ENCODE measurements around the gene PRKCB.

Gene PRKCB

GRCh38 chr16:23836404-23837311 lies 875 bp downstream of the PRKCB start:
- DNase-seq = no peak

GRCh38 chr16:23837553-23838308 lies 1.9 kb downstream of the PRKCB start:
- no peak for DNase-seq

- DNase-seq = no peak
Measured at GRCh38 chr16:23838485-23839142, 2.8 kb downstream of the PRKCB start.

GRCh38 chr16:23840310-23840709 lies 4.5 kb downstream of the PRKCB start:
- no peak for DNase-seq

GRCh38 chr16:23842137-23842600 lies 6.4 kb downstream of the PRKCB start:
- no peak for DNase-seq

- DNase-seq = no peak
Measured at GRCh38 chr16:23843143-23843542, 7.4 kb downstream of the PRKCB start.

- DNase-seq = no peak
Measured at GRCh38 chr16:23847251-23847650, 11.5 kb downstream of the PRKCB start.

- DNase-seq = no peak
Measured at GRCh38 chr16:23847948-23848347, 12.2 kb downstream of the PRKCB start.

GRCh38 chr16:23848958-23849357 lies 13.2 kb downstream of the PRKCB start:
- no peak for DNase-seq

GRCh38 chr16:23852794-23853562 lies 17.2 kb downstream of the PRKCB start:
- no peak for DNase-seq

- DNase-seq = no peak
Measured at GRCh38 chr16:23855010-23855409, 19.2 kb downstream of the PRKCB start.

GRCh38 chr16:23856251-23856709 lies 20.5 kb downstream of the PRKCB start:
- DNase-seq = no peak

- no peak for DNase-seq
Measured at GRCh38 chr16:23857256-23857880, 21.6 kb downstream of the PRKCB start.

GRCh38 chr16:23857881-23858269 lies 22.1 kb downstream of the PRKCB start:
- no peak for DNase-seq

- DNase-seq = no peak
Measured at GRCh38 chr16:23858542-23858941, 22.8 kb downstream of the PRKCB start.

- no peak for DNase-seq
Measured at GRCh38 chr16:23859713-23860269, 24.0 kb downstream of the PRKCB start.

GRCh38 chr16:23861874-23862273 lies 26.1 kb downstream of the PRKCB start:
- DNase-seq = no peak

- DNase-seq = no peak
Measured at GRCh38 chr16:23862556-23862955, 26.8 kb downstream of the PRKCB start.

GRCh38 chr16:23863511-23864422 lies 28.0 kb downstream of the PRKCB start:
- DNase-seq = no peak

- DNase-seq = no peak
Measured at GRCh38 chr16:23865853-23866252, 30.1 kb downstream of the PRKCB start.

- no peak for DNase-seq
Measured at GRCh38 chr16:23866621-23867020, 30.8 kb downstream of the PRKCB start.
